ENCODE data around the gene USE1.
A peak's percentile ranks its signal among the peaks of the same experiment; 100 is the strongest.

Gene USE1

DNA sequence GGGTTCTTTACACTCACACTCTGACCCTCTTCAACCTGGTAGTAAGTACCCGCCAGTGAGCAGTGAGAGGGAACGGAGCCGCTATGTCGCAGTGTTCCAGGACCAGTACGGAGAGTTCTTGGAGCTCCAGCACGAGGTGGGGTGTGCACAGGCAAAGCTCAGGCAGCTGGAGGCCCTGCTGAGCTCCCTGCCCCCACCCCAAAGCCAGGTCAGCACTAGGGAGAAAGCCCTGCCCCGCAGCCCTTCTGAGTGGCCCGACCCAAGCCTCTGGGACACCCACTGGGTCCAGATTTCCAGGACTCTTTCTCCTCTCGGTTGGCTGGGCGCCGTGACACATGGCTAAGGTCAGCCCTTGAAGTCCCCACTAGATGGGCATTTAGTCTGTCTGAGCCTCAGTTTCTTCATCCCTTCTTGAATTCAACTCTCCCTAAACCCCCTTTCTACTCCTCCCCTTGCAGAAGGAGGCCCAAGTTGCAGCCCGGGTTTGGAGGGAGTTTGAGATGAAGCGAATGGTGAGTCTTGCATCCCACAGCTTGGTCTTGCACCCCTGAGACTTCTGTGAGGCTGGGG, 12.7 kb downstream of the USE1 start:
- TF ChIP-seq, protein P1, sequence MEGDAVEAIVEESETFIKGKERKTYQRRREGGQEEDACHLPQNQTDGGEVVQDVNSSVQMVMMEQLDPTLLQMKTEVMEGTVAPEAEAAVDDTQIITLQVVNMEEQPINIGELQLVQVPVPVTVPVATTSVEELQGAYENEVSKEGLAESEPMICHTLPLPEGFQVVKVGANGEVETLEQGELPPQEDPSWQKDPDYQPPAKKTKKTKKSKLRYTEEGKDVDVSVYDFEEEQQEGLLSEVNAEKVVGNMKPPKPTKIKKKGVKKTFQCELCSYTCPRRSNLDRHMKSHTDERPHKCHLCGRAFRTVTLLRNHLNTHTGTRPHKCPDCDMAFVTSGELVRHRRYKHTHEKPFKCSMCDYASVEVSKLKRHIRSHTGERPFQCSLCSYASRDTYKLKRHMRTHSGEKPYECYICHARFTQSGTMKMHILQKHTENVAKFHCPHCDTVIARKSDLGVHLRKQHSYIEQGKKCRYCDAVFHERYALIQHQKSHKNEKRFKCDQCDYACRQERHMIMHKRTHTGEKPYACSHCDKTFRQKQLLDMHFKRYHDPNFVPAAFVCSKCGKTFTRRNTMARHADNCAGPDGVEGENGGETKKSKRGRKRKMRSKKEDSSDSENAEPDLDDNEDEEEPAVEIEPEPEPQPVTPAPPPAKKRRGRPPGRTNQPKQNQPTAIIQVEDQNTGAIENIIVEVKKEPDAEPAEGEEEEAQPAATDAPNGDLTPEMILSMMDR (IDR thresholded peaks at IDR 0.05), result no peak
- H3K4me3 ChIP-seq, result no peak overlapping the region
- no peak overlapping the region for H3K27ac ChIP-seq
- no peak for DNase-seq (ENCODE audit: low spot score)

DNA sequence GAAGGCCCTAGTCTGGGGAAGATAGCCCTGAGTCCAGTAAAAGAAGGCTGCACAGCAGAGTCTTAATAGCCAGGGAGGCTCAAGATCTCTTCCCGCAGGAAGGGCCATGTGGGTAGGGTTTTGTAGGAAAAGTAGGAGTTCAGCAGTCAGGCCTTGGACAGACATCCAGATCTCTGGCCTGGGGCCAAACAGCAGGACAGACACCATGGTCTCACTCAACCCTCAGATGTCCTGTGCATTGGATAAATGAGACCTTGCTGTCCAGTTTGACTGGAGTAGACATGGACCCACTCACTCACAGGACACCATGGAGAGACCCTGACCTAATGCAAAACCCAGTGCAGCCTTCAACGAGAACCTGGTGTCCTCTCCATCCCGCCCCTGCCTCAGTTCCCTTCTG, 14.7 kb downstream of the USE1 start:
- H3K27ac ChIP-seq, result no peak overlapping the region
- TF ChIP-seq, protein P1 (IDR thresholded peaks at IDR 0.05), result no peak
- DNase-seq (ENCODE audit: low spot score), result no peak
- H3K4me3 ChIP-seq, result no peak overlapping the region

- TF ChIP-seq, protein P1 (IDR thresholded peaks at IDR 0.05), result no peak
- Histone ChIP-seq H3K4me3 (no peak overlapping the region), H3K27ac (no peak overlapping the region)
- DNase-seq (ENCODE audit: low spot score), result no peak
These were observed 17.1 kb downstream of the USE1 start for GRCh38 chr19:17232258-17232657.

- TF ChIP-seq, protein P1 (IDR thresholded peaks at IDR 0.05), result no peak
- peak overlapping the region; percentile 72 to 87 for H3K27ac ChIP-seq
- H3K4me3 ChIP-seq, result peak overlapping the region; percentile 80
- DNase-seq (ENCODE audit: low spot score), result no peak
These were observed 19.7 kb downstream of the USE1 start for GRCh38 chr19:17234911-17235299.

GRCh38 chr19:17235300-17235970, 20.3 kb downstream of the USE1 start:
- TF ChIP-seq, protein P1 (IDR thresholded peaks at IDR 0.05), result peak; percentile 52
- Histone ChIP-seq H3K27ac (peak overlapping the region; percentile 72 to 87), H3K4me3 (peak overlapping the region; percentile 80)
- DNase-seq (ENCODE audit: low spot score), result no peak

DNA sequence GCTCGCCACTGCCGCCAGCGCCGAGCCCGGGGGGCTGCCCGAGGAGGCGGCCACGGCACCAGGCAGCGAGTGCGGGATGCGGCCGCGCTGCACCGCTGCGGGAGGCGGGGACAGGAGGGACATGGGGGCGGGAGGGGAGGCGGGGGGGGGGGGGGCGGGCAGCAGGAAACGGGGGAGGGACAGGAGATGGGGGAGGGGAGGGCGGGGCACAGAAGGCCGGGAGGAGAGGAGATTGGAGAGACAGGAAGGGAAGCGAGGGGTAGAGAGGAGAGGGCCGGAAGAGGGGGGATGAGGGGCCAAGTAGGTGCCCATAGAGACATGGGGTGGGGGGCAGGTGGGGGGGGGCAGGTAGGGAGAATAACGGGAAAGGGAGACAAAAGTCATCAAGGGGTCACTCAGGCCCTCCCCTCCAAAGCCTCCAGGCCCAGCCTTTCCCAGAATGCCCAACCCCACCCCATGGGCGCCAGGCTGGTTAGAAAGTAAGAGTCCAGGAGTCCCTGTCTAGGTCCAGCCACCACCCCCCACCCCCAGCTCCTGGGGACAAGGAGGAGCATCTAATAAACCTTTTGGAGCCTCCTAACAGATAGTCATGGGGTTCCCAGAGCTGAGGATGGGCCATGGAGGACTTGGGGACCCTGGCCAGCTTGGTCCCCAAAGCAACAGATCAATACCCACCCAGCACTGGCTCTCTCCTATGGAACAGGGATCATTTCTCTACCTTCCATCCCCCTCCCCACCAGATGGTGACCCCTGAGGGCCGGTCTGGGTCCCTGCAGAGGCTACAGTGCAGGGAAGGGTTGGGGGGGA, 21.0 kb downstream of the USE1 start:
- TF ChIP-seq, protein P1 (IDR thresholded peaks at IDR 0.05), result no peak
- Histone ChIP-seq H3K27ac (peak overlapping the region; percentile 72 to 87), H3K4me3 (peak overlapping the region; percentile 80)
- peak; percentile 70 for DNase-seq (ENCODE audit: low spot score)

Data from coronary artery (tissue), 2 donors.